CD8-positive, alpha-beta memory T cell (primary cell): ENCODE results near the gene SLC29A1. TPM values are rescaled to one million over a fixed set of nuclear protein-coding genes. Genes with fewer than 3 reads are reported as not detected.

Experiments used
- CTCF ChIA-PET: fragments of 350-600 bp; sonication (Branson Sonifier 250); formaldehyde crosslinking; loops from one replicate; lab custom pipeline; 2021; ENCODE audit warnings: antibody characterized with exemption; lab: Charles Lee
- POLR2A ChIA-PET: fragments of 350-600 bp; sonication (Branson Sonifier 250); formaldehyde crosslinking; loops from one replicate; lab custom pipeline; 2021; ENCODE audit warnings: antibody characterized with exemption; lab: Charles Lee
- DNase-seq, 5 donors: peaks; one replicate each; pipeline versions ENCODE4 v3.0.0 to v3.0.0-alpha.2; 2020 to 2022; ENCODE audit warnings: mixed read lengths in 1 of 5
- H3K27ac ChIP-seq: one replicate; pipeline ENCODE4 v1.7.0; 2013; ENCODE audit warnings: low read depth, mild to moderate bottlenecking, low read length, moderate library complexity
- H3K27me3 ChIP-seq: 2 replicates; pipeline ENCODE4 v1.7.0; 2013; ENCODE audit warnings: low read length, mild to moderate bottlenecking; ENCODE audit not compliant: insufficient read depth, poor library complexity, severe bottlenecking
- H3K36me3 ChIP-seq: 2 replicates; pipeline ENCODE4 v1.7.0; 2013; ENCODE audit warnings: mild to moderate bottlenecking, low read length, moderate library complexity; ENCODE audit not compliant: insufficient read depth
- H3K4me1 ChIP-seq: 2 replicates; pipeline ENCODE4 v1.7.0; 2013; ENCODE audit warnings: mild to moderate bottlenecking, low read length, moderate library complexity; ENCODE audit not compliant: insufficient read depth
- H3K4me3 ChIP-seq: 2 replicates; pipeline ENCODE4 v1.7.0; 2013; ENCODE audit warnings: mild to moderate bottlenecking, low read length
- H3K9me3 ChIP-seq: 2 replicates; pipeline ENCODE4 v1.7.0; 2013; ENCODE audit warnings: mild to moderate bottlenecking, low read length
- H3K27ac Mint-ChIP-seq, 8 donors: one replicate each; pipeline ENCODE4 v1.8.0; 2020 to 2021; ENCODE audit warnings: mixed read lengths in 8 of 8, mild to moderate bottlenecking in 6 of 8, inconsistent platforms in 3 of 8, moderate library complexity in 3 of 8
- H3K27me3 Mint-ChIP-seq, 2 donors: one replicate each; pipeline ENCODE4 v1.8.0; 2020 to 2021; ENCODE audit warnings: mixed read lengths in 2 of 2, mild to moderate bottlenecking in 1 of 2, moderate library complexity in 1 of 2
- H3K36me3 Mint-ChIP-seq, 3 donors: one replicate each; pipeline ENCODE4 v1.8.0; 2020 to 2021; ENCODE audit warnings: mixed read lengths in 3 of 3, inconsistent platforms in 1 of 3, mild to moderate bottlenecking in 1 of 3
- H3K4me1 Mint-ChIP-seq, 3 donors: one replicate each; pipeline ENCODE4 v1.8.0; 2020 to 2021; ENCODE audit warnings: mixed read lengths in 3 of 3, inconsistent platforms in 1 of 3, mild to moderate bottlenecking in 1 of 3
- H3K4me3 Mint-ChIP-seq, 7 donors: one replicate each; pipeline ENCODE4 v1.8.0; 2020 to 2021; ENCODE audit warnings: mixed read lengths in 7 of 7, mild to moderate bottlenecking in 6 of 7, moderate library complexity in 4 of 7, inconsistent platforms in 2 of 7
- H3K9me3 Mint-ChIP-seq, 5 donors: one replicate each; pipeline ENCODE4 v1.8.0; 2020 to 2022; ENCODE audit warnings: mixed read lengths in 5 of 5, mild to moderate bottlenecking in 3 of 5, moderate library complexity in 2 of 5, inconsistent platforms in 1 of 5
- polyA plus RNA-seq: library from polyadenylated mRNA; unstranded; fragments of 300-500 nt; fragmentation: Illumina TruSeq; gene quantifications from one replicate; pipeline ENCODE4 v1.2.3, GENCODE V29; 2021
- total RNA-seq, 2 experiments: library from RNA; stranded (reverse); gene quantifications; one replicate each; pipeline ENCODE4 v1.2.3, GENCODE V29; 2021

Gene SLC29A1
- total and polyA plus RNA-seq, 3 experiments from 2014 or later: 3.6 to 116 (median 116) TPM

- POLR2A ChIA-PET: no interaction called here
- H3K4me3 ChIP-seq: no peak overlapping the region
Observed at GRCh38 chr6:44207966-44208365, 15.4 kb upstream of the SLC29A1 start.

GRCh38 chr6:44211284-44211683 is 12.1 kb upstream of the SLC29A1 start:
- Mint-ChIP-seq H3K4me1 (no peaks in the 10 kb centered on the region), H3K4me3 (no peak overlapping the region), H3K27me3 (peaks cover 2 to 31% of the 10 kb centered on the region in 2 donors), H3K36me3 (no peaks in the 10 kb centered on the region), H3K9me3 (no peaks in the 10 kb centered on the region), H3K27ac (no peak overlapping the region)
- POLR2A ChIA-PET: no interaction called here
- Histone ChIP-seq H3K4me1 (no peaks in the 10 kb centered on the region), H3K27me3 (no peaks in the 10 kb centered on the region), H3K27ac (no peak overlapping the region), H3K36me3 (no peaks in the 10 kb centered on the region), H3K9me3 (no peaks in the 10 kb centered on the region), H3K4me3 (no peak overlapping the region)
- DNase-seq: no peak
- CTCF ChIA-PET: no interaction called here

More at GRCh38 chr6:44207966-44208365, 15.4 kb upstream of the SLC29A1 start:
- Mint-ChIP-seq H3K9me3 (no peaks in the 10 kb centered on the region), H3K36me3 (no peaks in the 10 kb centered on the region), H3K27ac (no peak overlapping the region), H3K4me1 (no peaks in the 10 kb centered on the region), H3K4me3 (no peak overlapping the region), H3K27me3 (peaks cover 0 to 26% of the 10 kb centered on the region in 2 donors)
- Histone ChIP-seq H3K9me3 (no peaks in the 10 kb centered on the region), H3K27me3 (no peaks in the 10 kb centered on the region), H3K4me1 (no peaks in the 10 kb centered on the region), H3K36me3 (no peaks in the 10 kb centered on the region), H3K27ac (no peak overlapping the region)
- CTCF ChIA-PET: interaction anchor here (1.4 kb wide), 1 partner anchor 131 kb away, joined by 3 read pairs; no protein-coding TSS in a partner anchor
- no peak for DNase-seq

- no peak overlapping the region for H3K4me3 Mint-ChIP-seq
- no peaks in the 10 kb centered on the region for H3K36me3 Mint-ChIP-seq
- no peaks in the 10 kb centered on the region for H3K9me3 Mint-ChIP-seq
- Histone ChIP-seq H3K27ac (no peak overlapping the region), H3K27me3 (peaks cover 5% of the 10 kb centered on the region), H3K4me1 (no peaks in the 10 kb centered on the region), H3K4me3 (no peak overlapping the region), H3K9me3 (no peaks in the 10 kb centered on the region), H3K36me3 (no peaks in the 10 kb centered on the region)
- ChIA-PET CTCF (interaction anchor here (1.1 to 1.3 kb wide), 2 partner anchors 32 to 42 kb away, joined by 3 to 4 read pairs; partner anchors contain the start of gene HSP90AB1), POLR2A (no interaction called here)
- no peak for DNase-seq
- H3K4me1 Mint-ChIP-seq: peaks cover 0 to 6% (median 2%) of the 10 kb centered on the region in 3 donors
- no peak overlapping the region for H3K27ac Mint-ChIP-seq
- H3K27me3 Mint-ChIP-seq: peaks cover 9 to 32% of the 10 kb centered on the region in 2 donors
Observed at GRCh38 chr6:44214307-44214706, 9.1 kb upstream of the SLC29A1 start.

GRCh38 chr6:44216677-44217331 is 6.6 kb upstream of the SLC29A1 start, which contains the start of gene MYMX:
TSS of gene MYMX (plus strand) at chr6:44216926. CDS start at chr6:44217472, 546 bp downstream.
- no peak for DNase-seq
- Histone ChIP-seq H3K27me3 (peaks cover 5% of the 10 kb centered on the region), H3K4me1 (peaks cover 2% of the 10 kb centered on the region), H3K4me3 (no peak within 1 kb of the TSS), H3K36me3 (no peaks in the 10 kb centered on the region), H3K9me3 (no peaks in the 10 kb centered on the region), H3K27ac (no peak within 1 kb of the TSS)
- ChIA-PET POLR2A (no interaction called here), CTCF (interaction anchor here (0.6 to 0.7 kb wide), 2 partner anchors 15 to 40 kb away, joined by 3 read pairs; no protein-coding TSS in a partner anchor)
- Mint-ChIP-seq H3K27me3 (peaks cover 12 to 24% of the 10 kb centered on the region in 2 donors), H3K36me3 (no peaks in the 10 kb centered on the region), H3K4me1 (peaks cover 0 to 8% (median 3%) of the 10 kb centered on the region in 3 donors), H3K27ac (no peak within 1 kb of the TSS), H3K9me3 (no peaks in the 10 kb centered on the region), H3K4me3 (peak within 1 kb of the TSS in 1 of 7 donors; percentile 15)

- POLR2A ChIA-PET: no interaction called here
- peaks cover under 1 to 12% (median 4%) of the 10 kb centered on the region in 3 donors for H3K4me1 Mint-ChIP-seq
- H3K36me3 Mint-ChIP-seq: no peaks in the 10 kb centered on the region
- no peak overlapping the region for H3K4me3 Mint-ChIP-seq
- Histone ChIP-seq H3K4me1 (peaks cover 4% of the 10 kb centered on the region), H3K27ac (no peak overlapping the region), H3K36me3 (no peaks in the 10 kb centered on the region), H3K9me3 (no peaks in the 10 kb centered on the region), H3K27me3 (peaks cover 5% of the 10 kb centered on the region), H3K4me3 (no peak overlapping the region)
- peaks cover 12 to 22% of the 10 kb centered on the region in 2 donors for H3K27me3 Mint-ChIP-seq
- CTCF ChIA-PET: interaction anchor here (0.6 kb wide), 1 partner anchor 39 kb away, joined by 3 read pairs; no protein-coding TSS in a partner anchor
- no peak overlapping the region for H3K27ac Mint-ChIP-seq
- no peak for DNase-seq
- no peaks in the 10 kb centered on the region for H3K9me3 Mint-ChIP-seq
Observed at GRCh38 chr6:44217332-44218143, 5.9 kb upstream of the SLC29A1 start.

- DNase-seq: peak in 1 of 5 donors; percentile 17
- no peaks in the 10 kb centered on the region for H3K9me3 ChIP-seq
- no peaks in the 10 kb centered on the region for H3K36me3 ChIP-seq
- ChIA-PET CTCF (interaction anchor here (0.6 to 2.1 kb wide), 2 partner anchors 37 to 530 kb away, joined by 3 to 7 read pairs; no protein-coding TSS in a partner anchor), POLR2A (no interaction called here)
- Mint-ChIP-seq H3K4me3 (peak overlapping the region in 3 of 7 donors; percentile 45 to 75 (median 50)), H3K27me3 (peaks cover 12 to 18% of the 10 kb centered on the region in 2 donors), H3K4me1 (peaks cover 12 to 22% (median 13%) of the 10 kb centered on the region in 3 donors), H3K27ac (no peak overlapping the region), H3K9me3 (no peaks in the 10 kb centered on the region), H3K36me3 (no peaks in the 10 kb centered on the region)
- peaks cover 10% of the 10 kb centered on the region for H3K4me1 ChIP-seq
- H3K4me3 ChIP-seq: peak overlapping the region; percentile 37
- H3K27ac ChIP-seq: peak overlapping the region; percentile 51
- H3K27me3 ChIP-seq: peaks cover 5% of the 10 kb centered on the region
Observed at GRCh38 chr6:44219053-44219814, 4.2 kb upstream of the SLC29A1 start.
